Measurements from ENCODE around the gene GBF1.
A peak's percentile ranks its signal among the peaks of the same experiment; 100 is the strongest.

DNA sequence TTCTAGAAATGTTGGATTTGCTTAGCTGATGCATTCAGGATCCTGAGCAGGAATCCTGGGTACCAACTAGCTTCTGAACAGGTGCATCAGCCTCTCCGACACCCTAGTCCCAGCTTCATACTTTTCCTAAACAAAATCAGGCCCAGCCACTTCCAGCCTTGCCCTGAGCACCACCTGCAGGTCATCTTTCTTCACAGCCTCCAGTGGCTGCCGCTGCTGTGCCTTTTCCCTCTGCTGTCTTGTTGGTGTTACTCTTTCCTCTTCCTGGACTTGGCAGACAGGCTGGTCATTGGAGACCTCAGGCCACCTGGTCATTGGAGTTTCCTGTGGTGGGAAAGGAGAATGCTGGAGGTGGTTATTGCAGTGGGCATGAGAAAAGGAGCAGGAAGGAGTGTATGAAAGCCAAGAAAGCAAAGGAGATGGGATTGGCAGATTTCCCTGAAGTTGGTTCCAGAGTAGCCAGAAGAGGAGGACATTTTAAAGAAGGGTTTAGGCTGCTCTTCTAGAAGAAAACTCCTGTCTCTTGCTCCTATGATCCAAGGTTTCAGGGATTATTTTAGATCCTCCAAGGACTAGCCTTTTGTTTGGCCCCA, 102.0 kb downstream of the GBF1 start:
- TF ChIP-seq CTCF (IDR thresholded peaks at IDR 0.05) (peak in 3 of 4 experiments; percentile 26 to 40 (median 31)), POLR2A (IDR thresholded peaks at IDR 0.05) (no peak)

All from uterus (tissue), 2 donors.